GM21447 (cell line): ENCODE results near the gene TFCP2.

Experiments
- ATAC-seq: cut with Tn5 transposase; IDR thresholded peaks from one replicate; pipeline ENCODE4 v1.9.1; 2021; ENCODE audit not compliant: unreplicated experiment

Gene TFCP2

DNA sequence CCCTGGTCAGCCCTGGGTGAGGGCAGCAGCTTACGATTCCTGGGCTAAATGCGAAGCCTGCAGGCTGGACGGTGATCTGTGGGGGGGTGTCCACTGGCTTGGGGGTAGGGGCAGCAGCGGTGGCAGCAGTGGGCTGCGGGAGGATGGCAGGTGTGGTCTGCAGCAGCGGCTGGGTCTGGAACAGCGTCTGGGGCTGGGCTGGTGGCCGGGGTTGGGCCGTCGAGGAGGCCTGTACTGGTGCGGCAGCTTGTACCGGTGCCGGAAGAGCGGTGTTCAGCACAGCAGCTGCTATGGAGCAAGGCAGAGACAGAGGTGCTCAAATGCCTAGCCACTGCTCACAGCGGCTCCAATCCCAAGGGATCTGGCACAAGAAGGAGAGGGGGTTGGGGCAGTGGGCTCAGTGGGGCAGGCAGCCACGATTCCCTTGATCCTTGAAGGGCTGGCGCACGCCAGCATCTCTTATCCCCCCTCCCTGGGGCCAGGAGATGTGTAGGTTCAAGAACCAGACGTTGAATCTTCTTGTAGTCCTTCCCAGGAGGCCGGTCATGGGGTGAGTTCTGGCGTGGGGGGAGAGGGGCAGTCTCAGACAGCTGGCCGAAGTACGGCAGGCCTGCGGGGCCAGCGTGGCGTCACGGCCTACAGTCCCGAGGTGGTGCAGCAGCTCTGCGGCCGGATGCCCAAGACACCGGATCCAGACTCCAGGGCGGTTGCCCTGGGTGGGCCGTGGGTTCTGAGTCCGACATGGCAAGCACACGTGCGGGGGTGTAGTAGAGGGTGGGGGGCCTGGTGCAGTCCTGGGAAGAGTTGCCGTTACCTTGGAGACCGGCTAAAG lies 25.0 kb upstream of the TFCP2 start:
- no peak for ATAC-seq

DNA sequence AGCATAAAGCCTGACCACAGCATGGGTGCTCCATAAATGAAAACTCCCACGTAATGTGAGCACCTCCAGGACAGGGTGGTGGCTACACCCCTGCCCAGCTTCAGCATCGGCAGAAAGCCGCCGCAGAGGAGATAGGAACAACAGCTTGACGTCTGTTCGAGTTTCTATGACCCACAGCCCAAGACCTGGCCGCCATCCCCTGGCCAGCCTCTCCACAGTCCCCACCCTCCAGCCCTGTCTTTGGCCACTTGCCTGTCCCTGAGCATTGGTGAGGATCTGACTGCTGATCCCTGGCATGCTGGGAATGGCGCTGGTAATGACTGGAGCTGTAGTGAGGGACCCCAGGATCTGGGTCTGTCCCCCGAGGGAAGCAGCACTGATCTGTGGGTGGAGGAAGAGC lies 23.6 kb upstream of the TFCP2 start:
- no peak for ATAC-seq

- no peak for ATAC-seq
These were observed 22.9 kb upstream of the TFCP2 start for GRCh38 chr12:51195841-51196240.

DNA sequence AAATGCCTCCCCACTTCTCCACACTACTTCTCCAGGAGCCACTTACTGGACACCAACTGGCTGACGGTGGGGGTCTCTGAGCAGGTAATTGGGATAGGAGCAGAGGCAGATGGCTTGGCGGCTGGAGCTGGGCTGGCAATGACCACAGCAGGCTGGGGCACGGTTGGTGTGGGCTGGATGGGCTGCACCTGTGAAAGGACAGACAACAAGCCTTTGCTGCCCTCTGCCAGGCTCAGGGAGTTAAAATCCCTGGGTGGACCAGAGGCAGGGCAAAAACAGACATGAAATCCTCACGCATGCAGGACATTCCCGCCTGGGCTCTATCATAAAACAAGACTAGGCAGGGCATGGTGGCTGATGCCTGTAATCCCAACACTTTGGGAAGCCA lies 19.3 kb upstream of the TFCP2 start:
- no peak for ATAC-seq

GRCh38 chr12:51191516-51192283 lies 18.8 kb upstream of the TFCP2 start:
- no peak for ATAC-seq

DNA sequence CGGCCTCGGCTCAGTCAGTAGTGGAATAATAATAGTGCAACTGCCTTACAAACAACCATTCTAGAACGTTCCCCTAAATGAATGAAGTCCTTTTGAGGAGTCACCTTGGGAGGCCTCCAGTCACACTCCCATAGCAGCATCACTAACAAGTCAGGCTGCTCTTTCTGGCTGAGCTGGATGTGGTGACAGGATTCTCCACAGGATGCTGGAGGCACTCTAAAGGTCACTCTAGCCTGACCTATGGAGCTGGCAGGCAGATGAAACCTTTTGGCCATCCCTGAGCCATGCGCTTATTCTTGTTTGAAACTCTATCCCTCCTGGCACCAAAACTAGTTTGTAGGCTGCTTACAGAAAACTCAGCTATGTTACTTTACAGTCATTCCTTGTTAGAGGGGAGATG lies 17.9 kb upstream of the TFCP2 start:
- no peak for ATAC-seq

GRCh38 chr12:51189790-51190355 lies 16.9 kb upstream of the TFCP2 start:
- ATAC-seq: no peak

DNA sequence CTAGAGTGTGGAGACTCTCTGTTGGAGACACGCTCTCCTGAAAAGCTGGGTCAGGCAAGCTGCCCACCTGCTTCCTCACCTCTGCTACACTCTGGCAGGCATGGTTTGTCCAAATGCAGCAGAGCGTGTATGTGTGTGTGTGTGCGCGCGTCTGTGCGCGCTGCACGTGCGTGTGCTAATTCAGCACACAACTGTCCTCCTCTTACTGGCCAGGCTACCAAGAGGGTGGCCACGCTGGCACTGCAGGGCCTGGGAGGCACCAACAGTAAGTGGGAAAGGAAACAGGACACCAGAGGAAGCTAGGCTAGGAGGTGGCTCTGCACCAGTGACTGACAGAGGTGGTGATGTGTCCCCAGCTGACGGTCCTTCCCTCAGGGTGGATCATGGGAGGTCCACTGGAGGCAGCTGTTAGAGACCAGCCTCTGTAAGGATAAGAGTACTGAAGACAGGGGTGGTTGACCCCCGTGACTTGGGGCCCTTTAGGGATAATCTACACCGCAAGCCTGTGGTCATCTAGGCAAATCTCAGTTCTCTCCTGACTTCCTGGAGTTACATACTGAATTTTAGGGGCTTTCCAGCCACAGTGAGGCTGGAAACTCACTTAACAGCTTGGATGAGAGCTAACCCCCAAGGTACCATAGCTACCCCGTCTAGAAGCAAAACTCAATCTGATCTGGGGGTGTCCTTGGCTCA lies 15.6 kb upstream of the TFCP2 start:
- peak; percentile 65 for ATAC-seq

DNA sequence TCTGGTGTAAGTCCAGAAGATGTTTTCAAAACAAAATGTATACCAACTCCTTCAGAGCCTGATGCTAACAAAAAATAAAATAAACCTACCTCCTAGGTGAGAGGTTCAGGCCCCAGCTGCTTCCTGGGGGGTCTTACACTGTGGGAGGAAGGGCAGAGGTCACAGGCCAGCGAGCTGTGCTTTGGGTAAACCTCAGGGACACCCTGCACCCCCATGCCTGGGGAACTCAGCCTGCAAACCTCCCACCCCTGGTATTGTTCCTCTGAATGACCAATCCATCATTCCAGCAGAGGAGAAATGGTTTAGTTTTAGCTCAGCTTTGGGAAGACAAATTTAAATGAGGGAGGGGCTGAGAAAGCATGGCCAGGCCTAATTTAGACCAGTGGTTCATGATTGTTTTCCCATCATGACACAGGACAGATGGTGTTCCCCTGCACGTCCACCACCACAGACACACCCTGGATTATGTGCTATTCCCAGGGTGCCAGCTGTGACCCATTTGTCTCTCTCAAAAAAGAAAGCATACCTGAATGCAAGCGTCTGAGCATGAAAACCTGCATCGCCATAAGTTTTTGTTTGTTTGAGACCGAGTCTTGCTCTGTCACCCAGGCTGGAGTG lies 14.5 kb upstream of the TFCP2 start:
- ATAC-seq: no peak

- ATAC-seq: no peak
These were observed 13.6 kb upstream of the TFCP2 start for GRCh38 chr12:51186465-51187085.

DNA sequence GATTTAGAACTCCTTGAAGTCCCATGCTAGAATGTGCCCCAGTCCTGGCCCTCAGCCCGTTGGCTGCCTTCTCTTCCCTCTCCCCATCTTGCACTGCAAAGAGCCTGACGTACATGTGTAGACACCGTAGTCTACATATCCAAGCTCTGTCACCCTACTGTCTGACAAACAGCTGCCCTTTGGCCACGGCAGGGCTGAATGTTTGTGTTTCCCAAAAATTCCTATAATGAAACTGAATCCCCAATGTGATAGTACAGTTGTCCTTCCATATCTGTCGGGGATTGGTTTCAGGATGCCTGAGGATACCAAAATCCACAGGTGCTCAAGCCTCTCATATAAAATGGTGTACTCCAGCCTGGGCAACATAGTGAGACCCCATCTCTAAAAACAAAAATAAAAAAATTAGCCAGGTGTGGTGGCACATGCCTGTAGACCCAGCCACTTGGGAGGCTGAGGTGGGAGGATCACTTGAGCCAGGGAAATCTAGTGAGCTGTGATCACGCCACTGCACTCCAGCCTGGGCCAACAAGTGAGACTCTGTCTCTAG lies 12.3 kb upstream of the TFCP2 start:
- ATAC-seq: no peak

DNA sequence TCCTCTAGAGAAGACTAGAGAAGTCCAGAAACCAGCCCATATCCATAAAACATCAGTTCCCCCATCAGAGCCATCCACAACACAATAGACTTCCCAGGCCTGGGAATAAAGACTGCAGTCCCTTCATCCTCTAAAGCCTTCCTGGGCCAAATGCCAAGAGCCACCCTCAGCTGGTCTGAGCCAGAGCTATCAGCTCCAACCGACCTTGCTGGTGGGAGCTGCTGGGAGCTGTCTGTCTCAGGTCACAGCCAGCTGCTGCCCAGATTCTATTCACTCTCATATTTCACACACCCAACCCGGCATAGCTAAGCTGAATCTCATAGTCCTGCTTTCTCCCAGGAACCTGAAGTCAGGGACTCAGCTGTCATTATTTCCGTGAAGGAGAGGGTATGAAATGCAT lies 10.9 kb upstream of the TFCP2 start:
- no peak for ATAC-seq

GRCh38 chr12:51183349-51183748 lies 10.4 kb upstream of the TFCP2 start:
- no peak for ATAC-seq

- no peak for ATAC-seq
These were observed 8.6 kb upstream of the TFCP2 start for GRCh38 chr12:51181558-51181957.

GRCh38 chr12:51177897-51178296 lies 5.0 kb upstream of the TFCP2 start:
- no peak for ATAC-seq

- ATAC-seq: no peak
These were observed 1.6 kb upstream of the TFCP2 start for GRCh38 chr12:51174501-51174900.

GRCh38 chr12:51171884-51172514 lies 936 bp downstream of the TFCP2 start:
- ATAC-seq: peak; percentile 20

GRCh38 chr12:51163795-51164194 lies 9.1 kb downstream of the TFCP2 start:
- no peak for ATAC-seq

- no peak for ATAC-seq
These were observed 10.7 kb downstream of the TFCP2 start for GRCh38 chr12:51162217-51162616.
